ENCODE measurements around the gene PSTPIP2.

GRCh38 chr18:46060359-46060841 is 11.7 kb downstream of the PSTPIP2 start:
- TF ChIP-seq CTCF (IDR thresholded peaks at IDR 0.05) (no peak), EZH2 (IDR thresholded peaks at IDR 0.05; ENCODE audit: borderline replicate concordance, insufficient read depth, low read depth, low read length, poor library complexity, severe bottlenecking) (no peak)

All from B cell (primary cell).